CD14-positive monocyte (primary cell): ENCODE measurements around the gene MTA1. TPM values are rescaled to one million over a fixed set of nuclear protein-coding genes. Genes with fewer than 3 reads are reported as not detected.

Experiments used
- DNase-seq, 3 donors: peaks; one replicate each; pipeline ENCODE4 v3.0.0-alpha.2; 2011 to 2022
- H2AFZ ChIP-seq: 2 replicates; pipeline ENCODE4 v1.6.0; 2012; ENCODE audit warnings: mild to moderate bottlenecking, low read depth, low read length, inconsistent platforms; ENCODE audit not compliant: insufficient read depth, poor library complexity, severe bottlenecking
- H3K27ac ChIP-seq, 2 donors: 1 replicate in 1 of 2; 2 replicates in 1 of 2; pipeline ENCODE4 v1.5.1; 2012 to 2013; ENCODE audit warnings: low read length in 2 of 2, control low read depth in 1 of 2, inconsistent platforms in 1 of 2, low read depth in 1 of 2, mild to moderate bottlenecking in 1 of 2
- H3K27me3 ChIP-seq, 2 donors: one replicate each; pipeline versions ENCODE4 v1.6.0 to v1.6.1; 2011 to 2013; ENCODE audit warnings: low read length in 2 of 2; ENCODE audit not compliant: control insufficient read depth in 2 of 2, insufficient read depth in 2 of 2
- H3K36me3 ChIP-seq, 2 donors: replicated peaks in 1 of 2; 1 replicate in 1 of 2; 2 replicates in 1 of 2; pipeline versions ENCODE4 v1.5.1 to v1.6.1; 2012 to 2013; ENCODE audit warnings: low read length in 2 of 2, control low read depth in 1 of 2, inconsistent platforms in 1 of 2, mild to moderate bottlenecking in 1 of 2; ENCODE audit not compliant: insufficient read depth in 2 of 2, control insufficient read depth in 1 of 2
- H3K4me1 ChIP-seq, 2 donors: 1 replicate in 1 of 2; 2 replicates in 1 of 2; pipeline versions ENCODE4 v1.5.1 to v1.6.1; 2012 to 2013; ENCODE audit warnings: low read length in 2 of 2, control low read depth in 1 of 2, inconsistent platforms in 1 of 2, mild to moderate bottlenecking in 1 of 2, moderate library complexity in 1 of 2; ENCODE audit not compliant: insufficient read depth in 2 of 2, control insufficient read depth in 1 of 2
- H3K4me2 ChIP-seq: replicated peaks from 2 replicates; pipeline ENCODE3; 2012; ENCODE audit warnings: low read length, moderate library complexity, mild to moderate bottlenecking; ENCODE audit not compliant: poor library complexity, severe bottlenecking; ENCODE audit errors: extremely low read depth
- H3K4me3 ChIP-seq, 3 experiments: fragments of 200-600 bp in 1 of 3; sonication (generic) in 1 of 3; replicated peaks in 1 of 3; 1 replicate in 2 of 3; 2 replicates in 1 of 3; pipeline ENCODE4 v1.5.1; 2011 to 2013; ENCODE audit warnings: low read length in 3 of 3, mild to moderate bottlenecking in 3 of 3, control low read depth in 2 of 3, low read depth in 2 of 3, inconsistent platforms in 1 of 3, moderate library complexity in 1 of 3
- H3K79me2 ChIP-seq: 2 replicates; pipeline ENCODE4 v1.6.0; 2012; ENCODE audit warnings: mild to moderate bottlenecking, control low read depth, inconsistent platforms, low read length, moderate library complexity; ENCODE audit not compliant: insufficient read depth
- H3K9ac ChIP-seq: 2 replicates; pipeline ENCODE4 v1.6.0; 2017; ENCODE audit warnings: low read length, mild to moderate bottlenecking; ENCODE audit not compliant: insufficient read depth, poor library complexity, severe bottlenecking
- H3K9me3 ChIP-seq, 2 donors: replicated peaks in 1 of 2; 1 replicate in 1 of 2; 2 replicates in 1 of 2; pipeline versions ENCODE4 v1.5.1 to v1.6.1; 2012 to 2013; ENCODE audit warnings: low read length in 2 of 2, control low read depth in 1 of 2; ENCODE audit not compliant: control insufficient read depth in 1 of 2, insufficient read depth in 1 of 2
- H4K20me1 ChIP-seq: 2 replicates; pipeline ENCODE4 v1.6.0; 2012; ENCODE audit warnings: mild to moderate bottlenecking, low read length, control low read depth, moderate library complexity; ENCODE audit not compliant: insufficient read depth
- H3K27ac Mint-ChIP-seq, 7 donors: one replicate each; pipeline ENCODE4 v1.8.0; 2020; ENCODE audit warnings: mild to moderate bottlenecking in 7 of 7, mixed read lengths in 7 of 7, moderate library complexity in 6 of 7, inconsistent platforms in 2 of 7
- H3K27me3 Mint-ChIP-seq, 3 donors: one replicate each; pipeline ENCODE4 v1.8.0; 2021 to 2022; ENCODE audit warnings: low read depth in 3 of 3, mild to moderate bottlenecking in 3 of 3, mixed read lengths in 3 of 3, moderate library complexity in 3 of 3, inconsistent platforms in 1 of 3
- H3K36me3 Mint-ChIP-seq, 2 donors: one replicate each; pipeline ENCODE4 v1.8.0; 2020; ENCODE audit warnings: mixed read lengths in 2 of 2, inconsistent platforms in 1 of 2, mild to moderate bottlenecking in 1 of 2
- H3K4me1 Mint-ChIP-seq: one replicate; pipeline ENCODE4 v1.8.0; 2020; ENCODE audit warnings: mild to moderate bottlenecking, mixed read lengths
- H3K4me3 Mint-ChIP-seq, 2 donors: one replicate each; pipeline ENCODE4 v1.8.0; 2020; ENCODE audit warnings: mild to moderate bottlenecking in 2 of 2, mixed read lengths in 2 of 2, moderate library complexity in 1 of 2
- H3K9me3 Mint-ChIP-seq, 7 donors: one replicate each; pipeline ENCODE4 v1.8.0; 2020 to 2022; ENCODE audit warnings: mixed read lengths in 7 of 7, mild to moderate bottlenecking in 6 of 7, moderate library complexity in 6 of 7, inconsistent platforms in 2 of 7
- CTCF ChIP-seq: fragments of 200-600 bp; IDR thresholded peaks from one replicate; pipeline ENCODE4 v1.8.0; 2022; ENCODE audit warnings: antibody characterized with exemption, mild to moderate bottlenecking
- WGBS: methylation state at CpG from one replicate; pipeline ENCODE4 v1.1.5; 2013; ENCODE audit warnings: missing lambda C conversion rate; ENCODE audit not compliant: insufficient coverage; 5-methylcytosine and 5-hydroxymethylcytosine counted together
- intact Hi-C, 2 donors: fragments of 100-400 bp; cut with micrococcal nuclease; formaldehyde crosslinking; loops; one replicate each; pipeline versions ENCODE4 v1.15.0 to v1.15.1; 2023
- polyA plus RNA-seq, 3 donors: library from polyadenylated mRNA; depleted of rRNA in 1 of 3; unstranded in 2 of 3; stranded (reverse) in 1 of 3; fragments of 300-500 nt in 2 of 3; fragments of >200 nt in 1 of 3; fragmentation: Illumina TruSeq in 2 of 3; gene quantifications; 1 replicate in 2 of 3; 2 replicates in 1 of 3; pipeline ENCODE4 v1.2.3, GENCODE V29; 2012 to 2021

Gene MTA1
- polyA plus RNA-seq, 3 donors = 0.91 to 102 (median 2.0) TPM

- Histone ChIP-seq H3K79me2 (peaks cover 51% of the 10 kb centered on the region), H3K9ac (no peak overlapping the region), H3K4me1 (no peaks in the 10 kb centered on the region), H3K9me3 (no peaks in the 10 kb centered on the region), H3K27ac (no peak overlapping the region), H3K4me3 (no peak overlapping the region), H3K36me3 (peaks cover 12 to 32% of the 10 kb centered on the region in 2 donors), H3K27me3 (no peaks in the 10 kb centered on the region), H4K20me1 (peaks cover 62% of the 10 kb centered on the region), H3K4me2 (no peak overlapping the region), H2AFZ (no peak overlapping the region)
- H3K27ac Mint-ChIP-seq = no peak overlapping the region
- no peak for DNase-seq
- H3K27me3 Mint-ChIP-seq = no peaks in the 10 kb centered on the region
- peaks cover 7 to 45% of the 10 kb centered on the region in 2 donors for H3K36me3 Mint-ChIP-seq
- 94% methylated on average over 30 of the region's 31 CpGs for WGBS
- no peak overlapping the region for H3K4me3 Mint-ChIP-seq
- H3K9me3 Mint-ChIP-seq = no peaks in the 10 kb centered on the region
- peaks cover 7% of the 10 kb centered on the region for H3K4me1 Mint-ChIP-seq
- TF ChIP-seq CTCF = no peak
- intact Hi-C loops = no loop called here
Observed at GRCh38 chr14:105436891-105437722, 17.5 kb downstream of the MTA1 start.

- peak overlapping the region in 1 of 7 donors; percentile 50 for H3K27ac Mint-ChIP-seq
- intact Hi-C loops = no loop called here
- H3K36me3 Mint-ChIP-seq = peaks cover 14 to 51% of the 10 kb centered on the region in 2 donors
- peaks cover 0 to under 1% (median 0%) of the 10 kb centered on the region in 3 donors for H3K27me3 Mint-ChIP-seq
- Histone ChIP-seq H3K9me3 (no peaks in the 10 kb centered on the region), H3K4me2 (no peak overlapping the region), H2AFZ (no peak overlapping the region), H3K4me3 (no peak overlapping the region), H3K9ac (no peak overlapping the region), H3K36me3 (peaks cover 16 to 40% of the 10 kb centered on the region in 2 donors), H3K79me2 (peaks cover 47% of the 10 kb centered on the region), H4K20me1 (peaks cover 59% of the 10 kb centered on the region), H3K27ac (no peak overlapping the region), H3K4me1 (no peaks in the 10 kb centered on the region), H3K27me3 (no peaks in the 10 kb centered on the region)
- H3K4me3 Mint-ChIP-seq = no peak overlapping the region
- TF ChIP-seq CTCF = no peak
- H3K9me3 Mint-ChIP-seq = no peaks in the 10 kb centered on the region
- DNase-seq = no peak
- peaks cover 7% of the 10 kb centered on the region for H3K4me1 Mint-ChIP-seq
- WGBS = 91% methylated on average over 16 of the region's 18 CpGs
Observed at GRCh38 chr14:105437723-105438500, 18.3 kb downstream of the MTA1 start.
